HG03139 (cell line): ENCODE data around the gene SGSM2.
"Not testable (repeated sequence)": the region's sequence is repeated elsewhere in the genome, so short reads cannot be mapped to it uniquely, and the experiment has no call there.

Source experiments
- ATAC-seq: cut with Tn5 transposase; IDR thresholded peaks from one replicate; pipeline ENCODE4 v1.9.1; 2021; ENCODE audit not compliant: unreplicated experiment

SGSM2 gene, protein sequence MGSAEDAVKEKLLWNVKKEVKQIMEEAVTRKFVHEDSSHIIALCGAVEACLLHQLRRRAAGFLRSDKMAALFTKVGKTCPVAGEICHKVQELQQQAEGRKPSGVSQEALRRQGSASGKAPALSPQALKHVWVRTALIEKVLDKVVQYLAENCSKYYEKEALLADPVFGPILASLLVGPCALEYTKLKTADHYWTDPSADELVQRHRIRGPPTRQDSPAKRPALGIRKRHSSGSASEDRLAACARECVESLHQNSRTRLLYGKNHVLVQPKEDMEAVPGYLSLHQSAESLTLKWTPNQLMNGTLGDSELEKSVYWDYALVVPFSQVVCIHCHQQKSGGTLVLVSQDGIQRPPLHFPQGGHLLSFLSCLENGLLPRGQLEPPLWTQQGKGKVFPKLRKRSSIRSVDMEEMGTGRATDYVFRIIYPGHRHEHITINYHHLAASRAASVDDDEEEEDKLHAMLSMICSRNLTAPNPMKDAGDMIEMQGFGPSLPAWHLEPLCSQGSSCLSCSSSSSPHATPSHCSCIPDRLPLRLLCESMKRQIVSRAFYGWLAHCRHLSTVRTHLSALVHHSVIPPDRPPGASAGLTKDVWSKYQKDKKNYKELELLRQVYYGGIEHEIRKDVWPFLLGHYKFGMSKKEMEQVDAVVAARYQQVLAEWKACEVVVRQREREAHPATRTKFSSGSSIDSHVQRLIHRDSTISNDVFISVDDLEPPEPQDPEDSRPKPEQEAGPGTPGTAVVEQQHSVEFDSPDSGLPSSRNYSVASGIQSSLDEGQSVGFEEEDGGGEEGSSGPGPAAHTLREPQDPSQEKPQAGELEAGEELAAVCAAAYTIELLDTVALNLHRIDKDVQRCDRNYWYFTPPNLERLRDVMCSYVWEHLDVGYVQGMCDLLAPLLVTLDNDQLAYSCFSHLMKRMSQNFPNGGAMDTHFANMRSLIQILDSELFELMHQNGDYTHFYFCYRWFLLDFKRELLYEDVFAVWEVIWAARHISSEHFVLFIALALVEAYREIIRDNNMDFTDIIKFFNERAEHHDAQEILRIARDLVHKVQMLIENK

DNA sequence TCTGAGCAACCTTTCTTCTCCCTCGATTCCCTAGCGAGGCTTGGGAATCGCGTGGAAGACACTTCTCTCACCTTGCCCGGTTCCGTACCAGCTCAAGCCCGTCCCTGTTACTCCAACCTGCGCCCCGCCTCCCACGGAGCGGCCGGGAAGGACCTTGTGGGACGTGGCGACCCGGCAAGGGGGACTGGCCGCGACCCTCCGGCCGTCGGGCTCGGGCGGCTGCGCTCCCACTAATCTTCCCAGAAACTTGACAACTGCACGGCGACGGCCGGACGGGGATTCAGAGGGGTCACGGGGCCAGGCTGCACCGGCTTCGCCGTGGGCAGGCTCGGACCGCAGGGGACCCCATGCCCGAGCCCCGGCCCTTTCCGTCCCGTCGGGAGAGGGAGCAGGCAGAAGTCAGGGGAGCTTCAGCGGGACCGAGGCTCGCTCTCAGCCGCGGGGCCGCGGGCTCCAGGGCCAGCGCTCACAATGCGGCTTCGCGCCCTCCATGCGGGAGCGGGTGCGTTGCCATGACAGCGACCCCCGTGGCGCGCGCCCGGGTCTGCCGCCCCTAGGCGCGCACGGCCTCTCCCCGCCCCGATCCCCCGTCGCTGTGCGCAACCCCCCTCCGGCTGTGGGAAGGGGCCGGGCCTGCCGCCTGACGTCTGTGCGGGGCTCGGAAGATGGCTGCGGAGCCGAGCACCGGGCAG, at the start of gene SGSM2:
Gene SGSM2, plus strand, starts transcription at position 650 of the 692 bp plus-strand sequence. CDS start 188 bp downstream, outside the sequence.
- no peak for ATAC-seq

DNA sequence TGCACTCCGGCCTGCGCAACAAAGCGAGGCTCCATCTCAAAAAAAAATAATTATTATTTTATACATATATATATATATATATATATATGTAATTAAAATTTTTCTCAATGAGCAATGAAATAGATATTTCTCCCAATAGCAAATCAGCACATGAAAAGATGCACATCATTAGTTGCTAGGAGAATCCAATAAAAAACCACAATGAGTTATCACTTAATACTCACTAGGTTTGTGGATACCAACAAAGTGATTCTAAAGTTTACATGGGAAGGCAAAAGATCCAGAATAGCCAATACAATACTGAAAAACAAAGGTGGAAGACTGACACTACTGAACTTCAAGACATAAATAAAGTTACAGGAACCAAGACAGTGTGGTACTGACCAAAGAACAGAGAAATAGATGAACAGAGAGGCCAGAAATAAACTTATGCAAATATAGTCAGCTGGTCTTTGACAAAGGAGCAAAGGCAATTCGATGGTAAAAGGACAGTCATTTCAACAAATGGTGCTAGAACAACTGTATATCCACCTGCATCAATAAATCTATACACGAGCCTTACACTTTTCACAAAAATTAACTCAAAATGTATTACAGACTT, 47.3 kb upstream of the SGSM2 start:
- ATAC-seq, result no peak

DNA sequence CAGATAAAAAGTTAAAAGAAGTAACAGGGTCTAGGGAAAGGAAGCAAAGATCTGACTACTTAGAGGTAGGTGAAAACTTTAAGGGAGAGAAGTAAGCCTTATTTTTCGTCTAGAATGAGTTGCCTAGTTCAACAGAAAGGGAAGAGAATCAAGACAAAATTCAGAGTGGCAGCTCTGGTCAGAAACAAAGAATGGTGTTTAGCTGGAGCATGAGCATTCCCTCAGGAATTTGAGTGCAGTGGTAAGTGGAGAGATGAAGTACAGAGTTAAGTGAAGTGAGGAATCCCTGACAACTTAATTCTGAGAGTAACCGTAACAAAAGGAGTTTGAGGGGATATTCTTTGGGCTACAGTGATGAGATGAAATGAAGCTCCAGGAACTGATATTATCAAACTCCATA, 45.2 kb upstream of the SGSM2 start:
- no peak for ATAC-seq

DNA sequence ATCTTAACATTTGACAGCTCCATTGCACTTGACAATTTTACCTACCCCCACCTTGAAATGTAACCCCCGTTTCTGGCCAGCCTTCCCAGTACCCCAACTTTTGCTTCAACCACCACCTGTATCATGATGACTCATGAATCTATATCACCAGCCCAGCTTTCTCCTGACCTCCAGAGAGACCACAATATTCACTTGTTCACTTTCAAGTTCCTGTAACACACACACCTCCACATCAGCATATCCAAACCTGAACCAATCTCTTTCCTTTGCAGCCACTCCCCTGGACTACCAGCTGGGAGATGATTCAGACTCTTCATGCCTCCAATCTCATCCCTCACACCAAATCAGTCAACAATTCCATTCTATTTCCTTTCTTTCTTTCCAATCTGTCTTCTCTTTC, 41.7 kb upstream of the SGSM2 start:
- ATAC-seq, result no peak

DNA sequence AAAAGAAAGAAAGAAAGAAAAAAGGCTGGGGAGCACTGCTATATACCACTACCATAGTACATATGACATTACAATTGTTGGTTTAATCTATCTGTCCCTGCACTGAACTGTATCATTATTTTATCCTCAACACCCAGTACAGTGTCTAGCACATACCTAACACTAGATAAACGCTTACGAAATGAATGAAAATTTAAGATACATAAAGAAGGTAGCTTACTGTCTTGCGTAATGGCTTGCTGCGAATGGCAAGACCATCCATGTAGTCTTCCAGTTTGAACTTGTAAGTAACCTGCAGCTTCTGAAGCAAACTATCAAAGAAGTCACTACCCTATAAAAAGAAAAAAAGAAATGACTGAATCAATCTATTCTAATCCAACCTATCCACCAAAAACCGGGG, 40.3 kb upstream of the SGSM2 start:
- no peak for ATAC-seq

DNA sequence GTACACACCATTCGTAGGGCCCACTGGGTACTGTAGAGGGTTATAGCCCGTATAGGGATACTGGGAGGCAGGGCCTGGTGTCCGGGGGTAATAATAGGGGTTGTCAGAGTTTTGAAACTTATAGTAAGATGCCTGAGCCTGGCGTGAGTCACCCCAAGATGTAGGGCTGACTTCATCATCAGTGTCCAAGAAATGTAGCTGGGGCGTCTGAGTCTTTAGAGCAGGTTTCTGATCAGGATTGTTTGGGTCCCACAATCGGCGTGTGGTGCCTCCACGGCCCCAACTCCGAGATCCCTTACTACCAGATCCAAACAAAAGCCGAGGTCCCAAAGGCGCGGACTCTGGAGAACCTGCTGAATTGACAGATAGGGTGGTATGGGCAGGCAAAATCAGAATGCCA, 38.2 kb upstream of the SGSM2 start:
- no peak for ATAC-seq

DNA sequence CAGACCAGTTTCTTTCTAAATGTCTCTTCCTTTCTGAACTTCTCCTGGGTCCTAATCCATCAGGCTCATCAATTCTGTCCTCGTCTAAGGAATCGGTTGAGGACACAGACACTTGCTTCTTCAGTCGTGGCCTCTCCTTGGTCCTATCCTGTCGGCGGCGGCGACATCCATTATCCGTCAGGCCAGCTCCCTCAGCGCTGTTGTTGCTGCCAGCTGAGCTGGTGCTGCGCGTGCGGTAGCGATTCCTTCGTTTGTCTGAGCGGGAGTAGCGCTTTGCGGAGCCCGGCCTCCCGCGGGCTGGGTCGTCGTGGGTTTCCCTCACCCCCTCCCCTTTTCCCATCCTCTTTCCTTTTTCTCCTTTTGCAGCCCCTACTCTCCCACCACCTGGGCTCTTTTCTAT, 37.5 kb upstream of the SGSM2 start:
- no peak for ATAC-seq

DNA sequence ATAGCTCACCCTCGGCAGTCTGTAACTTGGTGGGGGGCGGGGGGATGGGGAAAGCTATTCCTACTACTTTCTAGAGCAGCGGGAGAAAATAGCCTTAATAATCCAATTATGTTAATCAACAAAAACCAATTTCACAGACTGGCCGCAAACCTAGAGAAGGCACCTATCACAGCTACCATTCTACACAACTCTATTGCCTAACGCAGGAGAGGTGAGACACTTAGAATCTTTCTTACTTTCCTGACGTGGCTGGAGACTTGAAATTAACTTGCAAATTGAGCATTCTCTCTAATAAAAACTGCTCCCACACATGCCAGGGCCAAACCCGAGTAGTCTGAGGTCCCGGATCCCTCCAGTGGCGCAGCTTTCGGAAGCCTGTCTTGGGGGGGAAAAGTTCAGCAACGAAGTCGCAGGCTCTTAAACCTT, 34.5 kb upstream of the SGSM2 start:
- ATAC-seq, result no peak

DNA sequence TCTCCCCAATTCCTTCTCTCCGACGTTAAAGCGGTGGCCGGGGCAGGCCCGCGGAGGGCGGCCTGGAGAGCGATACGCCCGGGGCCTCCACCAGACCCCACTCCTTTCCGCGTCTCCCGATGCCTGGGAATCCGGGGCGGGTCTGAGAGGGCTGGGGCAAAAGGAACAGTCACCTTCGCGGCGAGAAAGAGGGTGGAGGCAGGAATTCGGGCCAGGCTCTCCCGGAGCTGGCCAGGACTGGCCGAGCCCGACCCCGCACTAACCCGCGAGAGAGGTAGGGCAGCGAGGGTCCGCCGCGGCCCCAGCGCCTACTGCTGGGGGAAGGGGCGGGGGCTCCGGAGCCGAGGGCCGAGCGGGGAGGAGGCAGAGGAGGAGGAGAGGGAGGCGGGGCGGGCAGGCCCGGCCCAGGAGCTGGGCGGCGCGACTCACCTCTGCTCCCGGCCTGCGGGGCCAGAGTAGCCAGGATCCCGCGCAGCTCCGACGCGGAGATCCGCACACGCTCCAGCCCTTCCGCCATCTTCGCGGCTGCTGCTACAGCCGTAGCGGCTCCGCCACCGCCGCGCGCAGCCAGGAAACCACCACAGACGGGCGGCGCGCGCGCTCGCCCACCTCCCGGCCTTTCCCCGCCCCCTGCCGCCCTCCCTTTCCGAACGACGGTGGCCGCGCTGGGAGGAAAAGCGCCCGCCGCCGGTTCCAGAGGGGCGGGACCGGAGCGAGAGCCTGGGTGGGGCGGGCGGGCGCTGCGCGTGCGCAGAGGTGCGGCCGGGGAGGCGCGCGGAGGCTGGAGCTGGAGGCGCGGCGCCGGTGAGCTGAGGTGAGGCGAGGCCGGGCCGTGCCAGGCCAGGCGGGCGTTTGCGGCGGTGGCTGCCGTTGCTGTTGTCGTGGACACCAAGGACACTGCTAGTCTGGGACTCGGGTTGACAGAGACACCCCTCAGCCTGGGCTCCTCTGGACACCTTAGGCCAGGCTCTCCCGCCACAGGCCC, 33.8 kb upstream of the SGSM2 start, which contains the start of the genes SMG6 and SRR:
Gene SMG6, minus strand, starts transcription at position 582 of the 985 bp plus-strand sequence. Its CDS starts 65 bp downstream, at position 517.
Gene SRR, plus strand, starts transcription at position 747 of the 985 bp plus-strand sequence. CDS start 11,611 bp downstream, outside the sequence.
- peak; percentile 71 for ATAC-seq

DNA sequence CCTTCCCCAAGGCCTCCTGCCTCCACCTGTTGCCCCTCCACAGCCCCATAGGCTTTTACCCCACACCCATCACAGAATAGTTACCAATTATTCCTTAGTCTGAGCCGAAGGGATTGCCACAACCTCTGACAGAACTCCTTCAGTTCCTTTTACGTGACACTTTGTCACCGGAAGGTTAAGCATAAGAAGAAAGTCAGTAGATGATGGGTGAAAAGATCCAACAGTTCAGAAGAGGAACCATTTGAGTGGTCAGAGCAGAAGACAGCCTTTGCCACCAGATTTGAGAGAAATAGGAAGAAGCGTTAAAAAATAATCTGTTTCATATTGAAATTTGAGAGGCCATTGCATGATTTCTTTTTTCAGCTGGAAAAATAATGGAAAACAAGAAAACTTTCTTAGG, 32.4 kb upstream of the SGSM2 start:
- no peak for ATAC-seq

DNA sequence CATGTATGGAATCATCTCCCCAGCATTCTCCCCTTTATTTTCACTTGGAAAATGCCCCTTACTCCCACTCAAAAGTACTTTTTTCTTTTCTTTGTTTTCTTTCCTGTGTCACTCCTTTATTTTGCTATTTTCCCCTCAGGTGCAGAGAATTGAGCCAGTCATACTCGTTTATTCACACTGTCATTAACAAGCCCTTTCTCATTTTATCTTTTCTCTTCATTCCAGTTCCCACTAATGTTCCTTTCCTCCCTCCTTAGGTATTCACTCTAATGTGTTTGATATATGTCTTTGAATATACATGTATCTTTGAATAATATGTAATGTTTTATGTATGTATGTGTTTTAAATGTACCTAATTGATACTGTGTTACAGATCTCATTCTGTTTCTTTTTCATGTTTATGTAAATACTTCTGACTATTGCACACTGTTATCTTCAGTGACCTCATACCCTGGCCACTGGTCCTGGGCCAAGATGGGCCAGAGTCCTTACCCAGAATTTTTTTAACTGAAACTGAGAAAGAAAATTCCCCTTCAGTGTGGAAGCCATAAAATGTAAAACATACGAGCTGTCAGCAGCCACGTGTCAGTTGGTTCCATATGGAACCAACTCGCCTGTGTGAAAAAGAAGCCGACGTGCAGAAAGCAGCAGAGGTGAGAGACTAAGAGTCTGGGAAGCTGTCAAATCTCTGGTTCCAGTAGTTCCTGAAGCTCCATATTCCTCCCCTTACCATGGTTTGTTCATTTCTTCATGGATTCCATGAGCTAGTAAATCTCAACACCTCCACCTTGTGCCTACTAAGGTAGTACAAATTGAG, 27.8 kb upstream of the SGSM2 start:
- ATAC-seq, result no peak

DNA sequence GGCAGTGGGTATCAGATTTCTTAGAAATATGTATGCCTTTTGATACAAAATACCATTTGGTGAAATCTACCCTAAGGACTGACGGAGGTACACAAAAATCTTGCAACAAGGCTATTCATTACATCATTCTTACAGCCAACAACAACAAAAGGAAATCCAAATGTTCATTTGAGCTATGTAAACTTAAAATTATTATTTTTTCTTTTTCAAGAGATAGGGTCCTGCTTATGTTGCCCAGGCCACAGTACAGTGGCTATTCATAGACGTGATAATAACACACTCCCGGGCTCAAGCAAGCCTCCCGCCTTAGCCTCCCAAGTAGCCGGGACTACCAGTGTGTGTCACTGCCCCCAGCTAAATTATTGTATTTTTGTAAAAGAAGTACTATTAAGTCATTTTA, 24.6 kb upstream of the SGSM2 start:
- ATAC-seq, result no peak

DNA sequence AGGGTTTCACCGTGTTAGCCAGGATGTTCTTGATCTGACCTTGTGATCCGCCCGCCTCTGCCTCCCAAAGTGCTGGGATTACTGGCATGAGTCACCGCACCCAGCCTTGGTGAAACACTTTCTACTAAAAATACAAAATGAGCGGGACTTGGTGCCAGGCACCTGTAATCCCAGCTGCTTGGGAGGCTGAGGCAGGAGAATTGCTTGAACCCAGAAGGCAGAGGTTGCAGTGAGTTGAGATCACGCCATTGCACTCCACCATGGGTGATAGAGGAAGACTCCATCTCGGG, 20.4 kb upstream of the SGSM2 start:
- ATAC-seq, result not testable (repeated sequence)

DNA sequence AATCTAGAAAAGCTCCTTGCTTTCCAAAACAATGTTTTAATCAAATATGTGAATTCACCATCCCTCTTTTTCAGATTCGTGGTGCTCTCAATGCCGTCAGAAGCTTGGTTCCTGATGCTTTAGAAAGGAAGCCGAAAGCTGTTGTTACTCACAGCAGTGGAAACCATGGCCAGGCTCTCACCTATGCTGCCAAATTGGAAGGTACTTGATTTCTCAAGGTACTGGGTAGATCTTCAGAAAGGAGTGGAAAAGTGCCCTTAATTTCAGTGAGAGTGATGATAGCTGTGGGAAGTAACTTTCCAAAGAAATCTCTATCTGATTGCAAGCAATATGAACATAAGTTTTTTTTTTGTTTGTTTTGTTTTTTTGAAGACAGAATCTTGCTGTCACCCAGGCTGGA, 19.5 kb upstream of the SGSM2 start:
- ATAC-seq, result no peak

DNA sequence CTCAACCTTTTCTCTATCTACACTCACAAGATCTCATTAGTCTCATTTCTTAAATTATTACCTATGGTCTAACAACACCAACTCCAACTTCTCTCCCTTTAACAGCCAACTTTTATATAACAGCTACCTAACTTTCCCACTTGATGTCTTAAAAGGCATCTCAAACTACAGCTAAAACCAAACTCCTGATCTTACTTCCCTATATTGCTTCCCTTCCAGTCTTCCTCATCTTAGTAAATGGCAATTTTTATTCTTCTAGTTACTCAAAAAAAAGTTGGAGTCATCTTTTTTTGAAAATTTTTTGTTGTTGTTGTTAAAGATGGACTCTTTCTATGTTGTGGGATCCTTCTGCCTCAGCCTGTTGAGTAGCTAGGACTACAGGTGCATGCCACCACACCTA, 18.2 kb upstream of the SGSM2 start:
- no peak for ATAC-seq

DNA sequence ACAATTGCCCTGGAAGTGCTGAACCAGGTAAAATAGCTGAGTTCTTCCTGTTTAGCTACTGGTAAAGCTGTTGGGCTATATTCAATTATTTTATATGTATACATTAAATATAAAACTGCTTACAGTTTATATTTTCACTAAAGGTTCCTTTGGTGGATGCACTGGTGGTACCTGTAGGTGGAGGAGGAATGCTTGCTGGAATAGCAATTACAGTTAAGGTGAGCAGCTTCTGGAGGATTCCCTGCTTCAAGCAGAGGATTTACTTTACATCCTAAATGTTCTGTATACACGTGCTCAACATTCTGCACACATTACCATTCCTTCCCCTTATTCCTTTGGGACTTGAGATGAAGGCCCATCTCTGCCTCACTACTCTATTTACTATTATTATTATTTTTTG, 15.9 kb upstream of the SGSM2 start:
- ATAC-seq, result no peak

DNA sequence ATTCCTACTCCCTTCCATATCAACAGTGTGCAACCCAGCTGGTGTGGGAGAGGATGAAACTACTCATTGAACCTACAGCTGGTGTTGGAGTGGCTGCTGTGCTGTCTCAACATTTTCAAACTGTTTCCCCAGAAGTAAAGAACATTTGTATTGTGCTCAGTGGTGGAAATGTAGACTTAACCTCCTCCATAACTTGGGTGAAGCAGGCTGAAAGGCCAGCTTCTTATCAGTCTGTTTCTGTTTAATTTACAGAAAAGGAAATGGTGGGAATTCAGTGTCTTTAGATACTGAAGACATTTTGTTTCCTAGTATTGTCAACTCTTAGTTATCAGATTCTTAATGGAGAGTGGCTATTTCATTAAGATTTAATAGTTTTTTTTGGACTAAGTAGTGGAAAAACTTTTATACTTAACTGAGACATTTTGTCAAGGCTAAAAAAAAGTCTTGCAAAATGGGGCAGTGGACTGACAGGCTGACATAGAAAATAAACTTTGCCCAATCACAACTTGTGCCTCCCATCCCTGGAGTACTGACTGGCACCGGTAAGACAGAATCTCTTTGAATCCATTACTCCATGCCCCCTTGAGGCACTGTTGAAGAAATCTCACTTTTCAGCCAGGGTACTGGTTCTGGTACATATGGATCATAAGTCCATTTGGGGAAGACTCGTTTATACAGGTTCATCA, 13.5 kb upstream of the SGSM2 start:
- ATAC-seq, result no peak

DNA sequence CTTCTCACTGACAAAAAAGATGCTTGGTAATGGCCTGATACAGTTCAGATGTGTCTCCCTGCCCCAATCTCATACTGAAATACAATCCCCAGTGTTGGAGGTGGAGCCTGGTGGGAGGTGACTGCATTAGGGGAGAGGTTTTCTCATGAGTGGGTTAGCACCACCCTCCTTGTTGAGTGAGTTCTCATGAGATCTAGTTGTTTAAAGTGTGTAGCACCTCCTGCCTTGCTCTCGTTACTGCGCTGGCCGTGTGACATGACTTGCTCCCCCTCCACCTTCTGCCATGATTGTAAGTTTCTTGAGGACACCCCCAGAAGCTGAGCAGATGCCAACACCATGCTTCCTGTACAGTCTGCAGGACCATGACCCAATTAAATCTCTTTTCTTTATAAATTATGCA, 6.0 kb upstream of the SGSM2 start:
- ATAC-seq, result no peak
